Stimulated activated CD4-positive, alpha-beta T cell treated with anti-CD3 and anti-CD28 coated beads, Interleukin-2, amount 100 ng/mL, for 48 hours (primary cell): ENCODE measurements around the gene TM9SF4.
A peak's percentile ranks its signal among the peaks of the same experiment; 100 is the strongest.
"Not testable (repeated sequence)": the region's sequence is repeated elsewhere in the genome, so short reads cannot be mapped to it uniquely, and the experiment has no call there.

Experiments used
- DNase-seq, 2 donors: peaks; one replicate each; pipeline ENCODE4 v3.0.0-alpha.2; 2020

The TM9SF4 gene

GRCh38 chr20:32159766-32160221 lies 50.3 kb downstream of the TM9SF4 start:
- no peak for DNase-seq

GRCh38 chr20:32160341-32160740 lies 50.8 kb downstream of the TM9SF4 start:
- DNase-seq = no peak

GRCh38 chr20:32162351-32162750 lies 52.8 kb downstream of the TM9SF4 start:
- no peak for DNase-seq

GRCh38 chr20:32163951-32164350 lies 54.4 kb downstream of the TM9SF4 start:
- DNase-seq = no peak

GRCh38 chr20:32164984-32165735 lies 55.6 kb downstream of the TM9SF4 start:
- DNase-seq = no peak

GRCh38 chr20:32165836-32166545 lies 56.5 kb downstream of the TM9SF4 start:
- DNase-seq = no peak

- DNase-seq = no peak
These were observed 58.0 kb downstream of the TM9SF4 start for GRCh38 chr20:32167552-32167951.

GRCh38 chr20:32168184-32168910 lies 58.8 kb downstream of the TM9SF4 start:
- no peak for DNase-seq

- not testable (repeated sequence) for DNase-seq
These were observed 68.2 kb downstream of the TM9SF4 start for GRCh38 chr20:32177696-32178095.

- no peak for DNase-seq
These were observed 70.0 kb downstream of the TM9SF4 start for GRCh38 chr20:32179515-32179914.

GRCh38 chr20:32179934-32180333 lies 70.4 kb downstream of the TM9SF4 start:
- DNase-seq = no peak

- DNase-seq = no peak
These were observed 72.1 kb downstream of the TM9SF4 start for GRCh38 chr20:32181606-32182005.

GRCh38 chr20:32183947-32184635 lies 74.6 kb downstream of the TM9SF4 start:
- DNase-seq = no peak

- no peak for DNase-seq
These were observed 75.6 kb downstream of the TM9SF4 start for GRCh38 chr20:32184961-32185603.

GRCh38 chr20:32186506-32186905 lies 77.0 kb downstream of the TM9SF4 start:
- DNase-seq = no peak

- no peak for DNase-seq
These were observed 79.0 kb downstream of the TM9SF4 start for GRCh38 chr20:32188376-32189122.

GRCh38 chr20:32189123-32189410 lies 79.6 kb downstream of the TM9SF4 start:
- DNase-seq = no peak

- peak; percentile 35 to 46 for DNase-seq
These were observed 80.4 kb downstream of the TM9SF4 start for GRCh38 chr20:32189691-32190615.

- DNase-seq = no peak
These were observed 81.3 kb downstream of the TM9SF4 start for GRCh38 chr20:32190616-32191415.

- no peak for DNase-seq
These were observed 81.9 kb downstream of the TM9SF4 start for GRCh38 chr20:32191422-32191821.
